NCI-H2171 (cell line): ENCODE data around the gene PFDN2.

Experiments
- DNase-seq: peaks from one replicate; lab custom pipeline; 2025; lab: John Stamatoyannopoulos, UW

Gene PFDN2

GRCh38 chr1:161051219-161051618, 66.6 kb downstream of the PFDN2 start:
- no peak for DNase-seq
